ENCODE results near the gene CRHR2. TPM values are rescaled to one million over a fixed set of nuclear protein-coding genes. Genes with fewer than 3 reads are reported as not detected.

The CRHR2 gene
- total RNA-seq (2022; extraction: Qiagen RNA extraction; ENCODE audit: low read depth): 0.05 to 0.07 TPM in 2 of 5 replicates, not detected in the others

DNA sequence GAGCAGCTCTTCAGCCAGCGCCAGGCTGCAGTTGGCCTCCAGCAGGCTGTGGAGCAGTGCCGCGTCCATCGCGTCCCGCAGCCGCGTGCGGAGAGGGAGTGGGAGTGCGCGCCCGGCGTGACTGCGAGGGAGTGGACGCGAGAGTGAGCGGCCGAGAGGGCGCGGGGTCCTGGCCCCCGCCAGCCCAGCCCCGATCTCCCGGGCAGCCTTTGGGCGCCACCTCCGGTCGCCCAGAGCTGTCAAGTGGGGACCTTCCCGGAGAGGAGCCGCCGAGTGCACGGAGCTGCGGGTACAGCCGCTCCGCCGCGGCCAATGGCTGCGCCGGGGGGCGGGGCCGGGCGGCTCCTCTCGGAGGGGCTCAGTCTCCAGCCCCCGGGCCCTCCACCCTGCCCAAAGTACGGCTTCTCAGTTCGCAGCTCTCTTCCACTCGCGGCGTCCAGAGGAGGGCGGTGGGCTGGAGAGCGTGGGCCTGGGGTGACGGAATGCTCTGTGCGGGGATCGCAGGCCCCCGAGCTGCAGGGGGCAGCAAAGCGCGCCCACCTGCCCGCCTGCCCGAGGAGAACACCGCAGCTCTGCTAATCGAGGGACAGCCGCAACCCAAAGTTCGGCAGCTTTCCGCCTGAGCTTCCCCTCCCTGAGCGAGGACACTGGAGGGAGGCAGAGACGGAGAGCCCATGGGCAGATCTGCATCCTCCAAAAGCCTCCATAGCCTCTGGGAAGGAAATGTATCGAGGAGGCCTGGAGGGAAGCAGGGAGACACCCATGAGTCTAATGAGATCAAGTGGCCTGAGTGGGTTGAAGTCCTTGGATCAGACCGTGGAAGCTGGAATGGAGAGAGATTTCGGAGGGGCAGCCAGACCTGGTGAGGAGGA is at the start of gene CRHR2:
Gene CRHR2 (minus strand): TSS at position 245 of the 872 bp plus-strand sequence. CDS start 176 bp downstream, at position 69.

Other genes starting within 250 kb of the CRHR2 start
- gene NOD1, start 203.7 kb downstream of the CRHR2 start, total RNA-seq (2022; extraction: Qiagen RNA extraction; ENCODE audit: low read depth): 5.2 to 7.0 TPM (median 6.3 TPM) in 5 replicates
- gene GGCT, start 177.6 kb downstream of the CRHR2 start, total RNA-seq (2022; extraction: Qiagen RNA extraction; ENCODE audit: low read depth): 75.8 to 83.3 TPM (median 79.1 TPM) in 5 replicates
- 138 to 161 TPM (median 147 TPM) in 5 replicates for gene GARS1, start 87.6 kb downstream of the CRHR2 start, total RNA-seq (2022; extraction: Qiagen RNA extraction; ENCODE audit: low read depth)
- gene INMT, start 69.7 kb upstream of the CRHR2 start, total RNA-seq (2022; extraction: Qiagen RNA extraction; ENCODE audit: low read depth): not detected in 5 replicates
- gene MINDY4, start 89.0 kb upstream of the CRHR2 start, total RNA-seq (2022; extraction: Qiagen RNA extraction; ENCODE audit: low read depth): 2.0 to 2.9 TPM (median 2.3 TPM) in 5 replicates
- 0.30 to 0.53 TPM (median 0.44 TPM) in 5 replicates for gene AQP1, start 229.4 kb upstream of the CRHR2 start, total RNA-seq (2022; extraction: Qiagen RNA extraction; ENCODE audit: low read depth)